Central memory CD8-positive, alpha-beta T cell (primary cell): ENCODE data around the gene RUNX2.

ENCODE experiments used
- ATAC-seq: fragments of 150-1000 bp; cut with Tn5 transposase; replicated peaks from 2 replicates; pipeline ENCODE4 v1.10.0; 2022; ENCODE audit warnings: mild to moderate bottlenecking, moderate FRiP score, moderate number of reproducible peaks; ENCODE audit not compliant: poor library complexity, severe bottlenecking; ENCODE audit errors: extremely low read depth
- DNase-seq, 2 donors: peaks; one replicate each; pipeline ENCODE4 v3.0.0; 2021; ENCODE audit warnings: low spot score in 2 of 2
- H3K27ac Mint-ChIP-seq: one replicate; pipeline ENCODE4 v1.8.0; 2022; ENCODE audit warnings: low read depth, mild to moderate bottlenecking, moderate library complexity, mixed read lengths
- H3K27me3 Mint-ChIP-seq: one replicate; pipeline ENCODE4 v1.8.0; 2022; ENCODE audit warnings: mixed read lengths
- H3K36me3 Mint-ChIP-seq: one replicate; pipeline ENCODE4 v1.8.0; 2022; ENCODE audit warnings: mild to moderate bottlenecking, moderate library complexity, mixed read lengths; ENCODE audit not compliant: insufficient read depth
- H3K4me1 Mint-ChIP-seq: one replicate; pipeline ENCODE4 v1.8.0; 2022; ENCODE audit warnings: mixed read lengths
- H3K4me3 Mint-ChIP-seq: one replicate; pipeline ENCODE4 v1.8.0; 2022; ENCODE audit warnings: mild to moderate bottlenecking, moderate library complexity, mixed read lengths
- H3K9me3 Mint-ChIP-seq: one replicate; pipeline ENCODE4 v1.8.0; 2022; ENCODE audit warnings: mixed read lengths

The RUNX2 gene

DNA sequence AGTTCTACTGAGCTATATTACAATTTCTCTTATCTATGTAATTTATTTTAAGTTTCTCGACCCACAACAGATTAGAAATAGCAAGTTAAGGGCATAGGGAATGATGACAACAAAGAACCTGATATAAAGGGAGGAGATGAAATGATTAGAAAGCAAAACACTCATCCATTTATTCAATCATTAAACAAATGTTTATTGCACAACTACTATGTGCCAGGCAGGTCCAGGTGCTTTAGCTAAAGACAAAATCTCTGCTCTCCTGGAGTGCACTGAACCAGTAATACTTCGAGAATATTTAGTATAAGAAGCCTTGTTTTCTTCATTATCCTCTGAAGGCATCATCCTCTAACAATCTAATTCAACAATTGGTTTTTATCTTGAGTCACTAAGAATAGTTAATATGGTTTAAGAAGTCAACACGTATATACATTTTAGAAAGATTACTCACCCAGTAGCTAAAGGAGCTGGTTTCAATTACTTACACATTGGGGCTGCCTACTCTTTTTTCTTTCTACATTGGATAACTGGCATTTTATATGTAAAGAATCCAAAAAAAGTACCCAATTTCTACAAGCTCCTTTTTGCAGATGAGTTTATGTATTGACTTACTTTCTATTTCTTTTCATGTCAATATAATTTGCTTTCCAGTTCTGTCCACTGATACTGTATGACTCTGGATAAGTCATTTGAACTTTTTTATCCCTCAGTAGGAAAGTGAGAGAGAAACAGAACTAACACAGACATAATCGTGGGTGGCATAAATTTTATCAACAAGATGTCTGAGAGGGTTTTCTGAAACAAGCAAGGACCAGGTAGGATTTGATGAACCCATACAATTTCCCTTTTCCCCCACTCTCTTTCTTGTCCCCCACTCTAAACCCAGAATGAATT, 375.0 kb downstream of the RUNX2 start:
- H3K9me3 Mint-ChIP-seq, result no peaks in the 10 kb centered on the region
- no peak for DNase-seq
- H3K27ac Mint-ChIP-seq, result no peak overlapping the region
- no peaks in the 10 kb centered on the region for H3K4me1 Mint-ChIP-seq
- no peaks in the 10 kb centered on the region for H3K36me3 Mint-ChIP-seq
- H3K27me3 Mint-ChIP-seq, result no peaks in the 10 kb centered on the region
- ATAC-seq, result no peak
- H3K4me3 Mint-ChIP-seq, result no peak overlapping the region

DNA sequence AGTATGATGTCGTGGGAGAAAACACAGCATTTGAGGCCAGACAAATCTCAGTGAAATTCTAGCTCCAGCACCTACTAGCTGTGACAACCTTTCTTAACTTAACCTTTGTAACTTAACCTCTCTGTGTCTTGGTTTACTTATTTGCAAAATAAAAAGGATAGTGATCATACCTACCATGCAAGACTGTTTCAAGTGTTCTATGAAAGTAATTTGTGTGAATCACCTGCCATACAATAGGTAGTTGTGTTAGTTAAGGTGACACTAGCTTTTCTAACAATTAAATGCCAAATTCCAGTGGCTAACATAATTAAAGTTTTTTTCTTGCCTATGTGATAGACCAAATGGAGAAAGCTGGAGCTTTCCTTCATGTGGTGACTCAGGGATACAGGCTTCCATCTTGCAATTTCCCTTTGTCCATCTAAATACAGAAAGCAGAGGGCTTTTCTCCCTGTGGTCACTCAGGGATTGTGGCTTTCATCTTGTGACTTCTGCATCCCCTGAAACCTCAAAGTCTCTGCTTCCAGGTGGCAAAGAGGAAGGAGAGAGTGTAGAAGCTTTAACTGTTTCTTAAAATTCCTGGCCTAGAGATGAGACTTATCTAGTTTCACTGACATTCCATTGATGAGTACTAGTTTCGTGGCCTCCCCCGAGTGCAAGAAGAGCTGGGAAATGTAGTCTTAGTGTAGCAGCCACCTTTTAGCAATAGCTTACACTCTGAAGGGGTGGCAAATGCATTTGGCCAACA, 376.1 kb downstream of the RUNX2 start:
- H3K27ac Mint-ChIP-seq, result no peak overlapping the region
- no peaks in the 10 kb centered on the region for H3K9me3 Mint-ChIP-seq
- H3K27me3 Mint-ChIP-seq, result no peaks in the 10 kb centered on the region
- ATAC-seq (no peak), DNase-seq (no peak)
- no peak overlapping the region for H3K4me3 Mint-ChIP-seq
- H3K36me3 Mint-ChIP-seq, result no peaks in the 10 kb centered on the region
- no peaks in the 10 kb centered on the region for H3K4me1 Mint-ChIP-seq

DNA sequence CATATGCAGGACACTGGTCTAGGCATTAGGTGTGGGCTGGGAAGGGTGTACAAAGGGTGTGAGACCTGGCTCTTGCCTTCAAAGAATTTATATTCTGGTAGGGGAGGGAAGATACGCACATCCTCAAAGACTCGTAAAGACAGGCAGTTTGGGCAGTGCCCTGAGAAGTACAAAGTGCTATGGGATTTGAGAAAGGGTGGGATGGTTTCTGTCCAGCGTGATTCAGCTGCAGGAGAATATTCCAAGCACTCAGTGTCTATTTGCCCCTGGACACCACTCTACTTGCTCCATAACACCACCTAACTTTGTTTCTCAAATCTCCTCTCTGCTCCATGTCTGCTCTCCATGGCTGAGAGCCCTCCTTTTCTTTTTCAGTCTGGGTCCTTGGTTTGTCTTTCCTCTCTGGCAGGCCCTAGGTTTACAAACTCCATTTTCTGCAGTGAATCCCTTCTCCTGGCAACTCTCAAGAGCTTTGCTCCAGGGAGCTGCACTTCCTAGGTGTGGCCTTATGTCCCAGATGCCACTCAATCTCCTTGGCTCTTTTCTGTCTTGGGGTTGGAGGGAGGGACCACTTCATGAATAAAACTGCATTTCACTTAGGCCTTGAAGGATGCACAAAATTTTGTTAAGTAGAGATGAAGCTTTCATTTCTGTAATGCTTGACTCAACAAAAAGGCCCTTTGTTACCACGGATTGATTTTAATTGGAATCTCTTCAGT, 377.2 kb downstream of the RUNX2 start:
- DNase-seq, result no peak
- Mint-ChIP-seq H3K4me3 (no peak overlapping the region), H3K27ac (no peak overlapping the region), H3K27me3 (no peaks in the 10 kb centered on the region), H3K36me3 (no peaks in the 10 kb centered on the region), H3K9me3 (no peaks in the 10 kb centered on the region), H3K4me1 (peaks cover 7% of the 10 kb centered on the region)
- ATAC-seq, result no peak

DNA sequence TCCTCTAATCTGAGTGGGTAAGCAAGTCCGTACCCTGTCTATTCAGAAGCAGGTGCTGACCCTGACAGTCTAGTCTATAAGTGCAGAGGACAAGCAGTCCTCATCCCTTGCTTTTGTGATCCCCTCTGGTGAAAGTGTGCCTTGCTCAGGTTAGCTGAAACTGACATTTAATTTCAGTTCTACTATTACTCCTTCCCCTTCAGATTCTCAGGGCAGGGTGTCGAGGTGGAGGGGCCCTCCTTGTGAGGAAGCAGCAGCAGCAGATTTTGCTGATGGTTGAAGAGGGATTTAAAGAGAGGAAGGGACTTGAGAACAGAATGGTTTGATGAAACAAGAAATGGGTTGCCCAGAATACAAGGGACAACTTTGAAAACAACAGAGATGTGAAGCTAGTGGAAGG, 378.2 kb downstream of the RUNX2 start:
- no peaks in the 10 kb centered on the region for H3K27me3 Mint-ChIP-seq
- no peak overlapping the region for H3K27ac Mint-ChIP-seq
- DNase-seq, result no peak
- H3K4me3 Mint-ChIP-seq, result no peak overlapping the region
- peaks cover 16% of the 10 kb centered on the region for H3K4me1 Mint-ChIP-seq
- no peak for ATAC-seq
- no peaks in the 10 kb centered on the region for H3K9me3 Mint-ChIP-seq
- no peaks in the 10 kb centered on the region for H3K36me3 Mint-ChIP-seq

DNA sequence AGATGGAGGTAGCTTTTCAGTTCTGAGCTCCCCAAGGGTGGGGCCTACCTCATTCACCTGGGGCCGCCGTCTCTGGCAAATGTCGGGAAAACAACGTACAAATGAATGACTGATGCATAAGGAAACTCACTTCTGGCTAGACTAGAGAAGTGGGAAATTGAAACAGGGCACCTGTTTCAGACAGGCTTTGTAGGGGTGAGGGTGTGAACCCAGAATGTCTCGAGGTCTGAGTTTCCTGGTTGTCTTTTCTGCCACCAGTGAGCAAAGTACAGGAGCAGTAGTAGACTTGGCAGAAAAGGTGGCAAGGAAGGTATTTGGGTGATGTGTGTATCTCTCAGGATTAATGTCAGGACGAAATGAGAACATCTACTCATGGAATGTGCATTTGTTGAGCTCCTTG, 379.0 kb downstream of the RUNX2 start:
- no peak overlapping the region for H3K27ac Mint-ChIP-seq
- H3K36me3 Mint-ChIP-seq, result no peaks in the 10 kb centered on the region
- peaks cover 16% of the 10 kb centered on the region for H3K4me1 Mint-ChIP-seq
- no peaks in the 10 kb centered on the region for H3K9me3 Mint-ChIP-seq
- peak; percentile 61 for ATAC-seq
- H3K27me3 Mint-ChIP-seq, result no peaks in the 10 kb centered on the region
- no peak for DNase-seq
- no peak overlapping the region for H3K4me3 Mint-ChIP-seq

DNA sequence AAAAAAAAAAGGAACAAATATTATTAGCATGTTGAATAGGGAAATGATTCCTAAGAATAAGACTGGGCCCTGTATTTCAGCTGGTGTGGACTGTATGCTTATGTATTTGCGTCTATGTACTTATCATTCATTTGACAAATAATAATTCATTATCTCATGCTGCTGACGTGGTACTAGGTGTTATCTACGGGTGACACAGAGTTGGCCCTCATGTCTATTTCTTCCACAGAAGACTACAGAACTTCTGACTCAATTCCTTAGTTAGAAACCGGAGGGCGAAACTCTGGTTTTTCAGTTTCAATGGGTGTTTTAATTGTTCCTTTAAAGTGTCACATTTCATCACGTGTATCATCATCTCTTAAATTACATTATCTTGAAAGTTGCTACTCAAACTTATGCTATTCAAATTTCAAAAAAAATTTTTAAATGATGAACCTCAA, 381.7 kb downstream of the RUNX2 start:
- DNase-seq (no peak), ATAC-seq (peak; percentile 25)
- no peaks in the 10 kb centered on the region for H3K27me3 Mint-ChIP-seq
- peak overlapping the region; percentile 39 for H3K27ac Mint-ChIP-seq
- H3K36me3 Mint-ChIP-seq, result peaks cover 2% of the 10 kb centered on the region
- H3K4me3 Mint-ChIP-seq, result no peak overlapping the region
- H3K4me1 Mint-ChIP-seq, result peaks cover 25% of the 10 kb centered on the region
- H3K9me3 Mint-ChIP-seq, result no peaks in the 10 kb centered on the region

DNA sequence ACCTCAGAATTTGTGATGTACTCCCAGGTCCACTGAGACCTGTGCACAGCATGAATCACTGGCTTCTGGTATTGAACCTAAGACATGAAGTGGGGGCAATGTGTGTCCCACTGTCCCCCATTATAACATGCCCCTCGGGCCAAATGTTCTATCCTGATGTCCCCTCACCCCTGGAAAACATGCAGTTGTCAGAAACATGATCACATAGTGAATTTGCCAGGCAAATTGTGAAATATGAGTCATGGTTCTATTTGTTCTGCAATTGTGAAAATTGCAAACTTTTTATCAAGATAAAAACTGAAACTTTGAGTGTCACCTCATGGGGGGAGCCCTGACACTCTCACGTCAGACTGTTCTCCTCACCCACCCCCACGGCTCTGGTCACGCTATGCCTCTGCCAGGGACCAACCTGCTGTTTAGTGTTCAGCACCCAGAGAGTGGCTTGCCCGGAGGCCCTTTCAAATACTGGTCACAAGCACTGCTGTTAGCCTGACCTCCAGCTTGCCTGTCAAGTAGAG, 382.2 kb downstream of the RUNX2 start:
- peak overlapping the region; percentile 39 for H3K27ac Mint-ChIP-seq
- H3K27me3 Mint-ChIP-seq, result no peaks in the 10 kb centered on the region
- H3K36me3 Mint-ChIP-seq, result peaks cover 2% of the 10 kb centered on the region
- DNase-seq (no peak), ATAC-seq (peak; percentile 37)
- H3K9me3 Mint-ChIP-seq, result no peaks in the 10 kb centered on the region
- peaks cover 26% of the 10 kb centered on the region for H3K4me1 Mint-ChIP-seq
- no peak overlapping the region for H3K4me3 Mint-ChIP-seq

DNA sequence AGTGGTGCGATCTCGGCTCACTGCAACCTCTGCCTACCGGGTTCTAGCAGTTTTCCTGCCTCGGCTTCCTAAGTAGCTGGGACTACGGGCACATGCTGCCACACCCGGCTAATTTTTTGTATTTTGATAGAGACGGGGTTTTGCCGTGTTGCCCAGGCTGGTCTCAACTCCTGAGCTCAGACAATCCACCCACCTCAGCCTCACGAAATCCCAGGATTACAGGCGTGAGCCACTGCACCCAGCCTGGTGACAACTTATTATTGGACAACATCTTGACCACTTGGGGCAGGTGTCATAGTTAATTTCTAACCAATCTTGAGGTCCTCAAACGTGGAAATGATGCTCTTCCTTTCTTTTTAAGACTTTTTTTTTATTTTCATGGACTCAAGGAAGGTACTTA, 383.9 kb downstream of the RUNX2 start:
- ATAC-seq, result no peak
- DNase-seq, result no peak
- Mint-ChIP-seq H3K27ac (no peak overlapping the region), H3K9me3 (no peaks in the 10 kb centered on the region), H3K4me1 (peaks cover 26% of the 10 kb centered on the region), H3K4me3 (no peak overlapping the region), H3K27me3 (no peaks in the 10 kb centered on the region), H3K36me3 (peaks cover 2% of the 10 kb centered on the region)

DNA sequence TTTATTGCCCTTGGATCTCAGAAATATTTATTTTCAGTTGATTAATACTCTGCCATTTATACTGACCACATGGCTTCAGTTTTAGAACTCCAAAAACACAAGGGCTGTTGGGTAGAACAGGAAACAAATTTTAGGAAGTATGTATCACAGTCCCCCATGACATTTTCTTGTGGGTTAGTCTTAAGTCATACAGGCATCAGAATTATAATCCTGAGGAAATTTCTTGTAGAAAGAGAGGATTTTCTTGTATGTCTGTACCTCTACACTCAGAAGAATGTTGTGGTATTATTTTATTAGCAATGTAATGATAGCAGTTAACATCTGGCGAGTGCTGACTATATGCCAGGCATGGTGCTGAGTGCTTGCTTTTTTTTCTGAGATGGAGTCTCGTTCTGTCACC, 384.7 kb downstream of the RUNX2 start:
- ATAC-seq, result no peak
- Mint-ChIP-seq H3K27me3 (no peaks in the 10 kb centered on the region), H3K4me1 (peaks cover 26% of the 10 kb centered on the region), H3K27ac (no peak overlapping the region), H3K9me3 (no peaks in the 10 kb centered on the region), H3K4me3 (no peak overlapping the region), H3K36me3 (peaks cover 2% of the 10 kb centered on the region)
- no peak for DNase-seq
